PC-9 (cell line): ENCODE data around the gene NCBP2. TPM values are rescaled to one million over a fixed set of nuclear protein-coding genes. Genes with fewer than 3 reads are reported as not detected.

Experiments
- BruUV-seq: library from RNA; stranded (reverse); fragments of 400-500 nt; replicated peaks from 2 replicates; lab custom pipeline; 2021; lab: Mats Ljungman, UMichigan
- CTCF ChIA-PET: fragments of 300-600 bp; sonication (Branson Sonifier 250); formaldehyde crosslinking; loops from one replicate; lab custom pipeline; 2022; ENCODE audit warnings: antibody characterized with exemption; lab: Charles Lee
- POLR2A ChIA-PET: fragments of 300-600 bp; sonication (Branson Sonifier 250); formaldehyde crosslinking; loops from one replicate; lab custom pipeline; 2022; ENCODE audit warnings: antibody characterized with exemption; ENCODE audit not compliant: unreplicated experiment; lab: Charles Lee
- DNase-seq, 2 experiments: peaks; one replicate each; pipeline versions ENCODE4 v3.0.0 to v3.0.0-alpha.2; 2015 to 2022; ENCODE audit warnings: mixed read lengths in 1 of 2
- H2AFZ ChIP-seq: fragments of 200-600 bp; sonication (generic); 2 replicates; pipeline ENCODE4 v1.8.1; 2017; ENCODE audit warnings: antibody characterized with exemption
- H3F3A ChIP-seq: fragments of 200-600 bp; sonication (generic); 2 replicates; pipeline ENCODE4 v1.8.1; 2017; ENCODE audit warnings: antibody characterized with exemption, mild to moderate bottlenecking, low read depth; ENCODE audit not compliant: insufficient read depth
- H3K27ac ChIP-seq: fragments of 200-600 bp; sonication (generic); 2 replicates; pipeline ENCODE4 v1.6.1; 2016; ENCODE audit warnings: mixed run types
- H3K27me3 ChIP-seq: fragments of 200-600 bp; sonication (generic); 2 replicates; pipeline ENCODE4 v1.6.1; 2016; ENCODE audit warnings: low read depth, mixed run types; ENCODE audit not compliant: insufficient read depth
- H3K36me3 ChIP-seq: fragments of 200-600 bp; sonication (generic); 2 replicates; pipeline ENCODE4 v1.6.1; 2016; ENCODE audit warnings: low read depth, mixed run types
- H3K4me1 ChIP-seq: fragments of 200-600 bp; sonication (generic); replicated peaks from 2 replicates; pipeline ENCODE4 v1.6.1; 2016; ENCODE audit warnings: mixed run types; ENCODE audit not compliant: insufficient read depth
- H3K4me2 ChIP-seq: fragments of 200-600 bp; sonication (generic); 2 replicates; pipeline ENCODE4 v1.6.1; 2017; ENCODE audit warnings: mixed run types
- H3K4me3 ChIP-seq: fragments of 200-600 bp; sonication (generic); 2 replicates; pipeline ENCODE4 v1.6.1; 2016; ENCODE audit warnings: mixed run types
- H3K79me2 ChIP-seq: fragments of 200-600 bp; sonication (generic); 2 replicates; pipeline ENCODE4 v1.6.1; 2017; ENCODE audit warnings: low read depth, mixed run types
- H3K9me2 ChIP-seq: fragments of 200-600 bp; sonication (generic); 2 replicates; pipeline ENCODE4 v1.8.1; 2017; ENCODE audit warnings: mild to moderate bottlenecking; ENCODE audit not compliant: insufficient read depth
- H3K9me3 ChIP-seq: fragments of 200-600 bp; sonication (generic); 2 replicates; pipeline ENCODE4 v1.8.1; 2016; ENCODE audit warnings: low read depth; ENCODE audit not compliant: insufficient read depth
- H4K20me1 ChIP-seq: fragments of 200-600 bp; sonication (generic); 2 replicates; pipeline ENCODE4 v1.8.1; 2017; ENCODE audit not compliant: insufficient read depth
- CTCF ChIP-seq: fragments of 200-600 bp; sonication (generic); conservative IDR thresholded peaks from 2 replicates; pipeline ENCODE4 v1.6.1; 2017; ENCODE audit warnings: mixed run types, antibody characterized with exemption, mild to moderate bottlenecking, moderate library complexity
- EZH2 ChIP-seq: fragments of 200-600 bp; sonication (generic); IDR thresholded peaks from 2 replicates; pipeline ENCODE4 v1.8.0; 2017; ENCODE audit warnings: antibody characterized with exemption, low read depth
- intact Hi-C: fragments of 100-400 bp; cut with micrococcal nuclease; formaldehyde crosslinking; loops from one replicate; pipeline ENCODE4 v1.10.0; 2022; ENCODE audit not compliant: unreplicated experiment
- total RNA-seq: library from RNA; stranded (reverse); gene quantifications from 2 replicates; pipeline ENCODE4 v1.2.3, GENCODE V29; 2021

NCBP2 gene
- total RNA-seq, 1 experiment from 2014 or later: 91.8 TPM

- no peaks in the 10 kb centered on the region for H3K27me3 ChIP-seq
- ChIA-PET CTCF (no interaction called here), POLR2A (no interaction called here)
- H3K4me2 ChIP-seq: no peak overlapping the region
- no peak overlapping the region for H2AFZ ChIP-seq
- BruUV-seq: no TSS peak
- intact Hi-C loops: loop anchor here (10.0 kb wide), 3 partner anchors 114 to 424 kb away; no protein-coding TSS in a partner anchor
- no peaks in the 10 kb centered on the region for H4K20me1 ChIP-seq
- H3K4me3 ChIP-seq: no peak overlapping the region
- H3K36me3 ChIP-seq: no peaks in the 10 kb centered on the region
- H3K9me3 ChIP-seq: no peaks in the 10 kb centered on the region
- DNase-seq: no peak
- no peaks in the 10 kb centered on the region for H3K9me2 ChIP-seq
- TF ChIP-seq CTCF (no peak), EZH2 (no peak)
- H3K79me2 ChIP-seq: peaks cover 8% of the 10 kb centered on the region
- no peak overlapping the region for H3K27ac ChIP-seq
- H3F3A ChIP-seq: peaks cover 11% of the 10 kb centered on the region; the same call in 1 of the 2 replicates
- H3K4me1 ChIP-seq: no peaks in the 10 kb centered on the region
Measured at GRCh38 chr3:196949285-196949619, 6.9 kb upstream of the NCBP2 start.

- Histone ChIP-seq H3K79me2 (peaks cover 14% of the 10 kb centered on the region), H3K27ac (no peak overlapping the region), H3K27me3 (no peaks in the 10 kb centered on the region), H3K9me2 (no peaks in the 10 kb centered on the region), H3K4me1 (peaks cover 4% of the 10 kb centered on the region; the same call in 1 of the 2 replicates), H4K20me1 (no peaks in the 10 kb centered on the region), H2AFZ (no peak overlapping the region), H3K9me3 (no peaks in the 10 kb centered on the region), H3K36me3 (no peaks in the 10 kb centered on the region), H3F3A (peaks cover 11% of the 10 kb centered on the region; the same call in 1 of the 2 replicates), H3K4me3 (no peak overlapping the region), H3K4me2 (no peak overlapping the region)
- intact Hi-C loops: loop anchor here (10.0 kb wide), 3 partner anchors 114 to 424 kb away; no protein-coding TSS in a partner anchor
- no TSS peak for BruUV-seq
- CTCF ChIA-PET: no interaction called here
- DNase-seq: no peak
- TF ChIP-seq EZH2 (no peak), CTCF (no peak)
- POLR2A ChIA-PET: interaction anchor here (0.6 kb wide), 1 partner anchor 209 kb away, joined by 7 read pairs; the partner anchor contains the start of gene PAK2
Measured at GRCh38 chr3:196948442-196949284, 6.3 kb upstream of the NCBP2 start.

GRCh38 chr3:196947860-196948441 is 5.6 kb upstream of the NCBP2 start:
- Histone ChIP-seq H3K36me3 (no peaks in the 10 kb centered on the region), H3K9me2 (no peaks in the 10 kb centered on the region), H3K79me2 (peaks cover 21% of the 10 kb centered on the region), H2AFZ (no peak overlapping the region), H3K4me3 (no peak overlapping the region), H3K4me1 (peaks cover 8% of the 10 kb centered on the region; the same call in 1 of the 2 replicates), H3K9me3 (no peaks in the 10 kb centered on the region), H3K27me3 (no peaks in the 10 kb centered on the region), H3K27ac (no peak overlapping the region), H4K20me1 (no peaks in the 10 kb centered on the region), H3K4me2 (no peak overlapping the region), H3F3A (peaks cover 11% of the 10 kb centered on the region; the same call in 1 of the 2 replicates)
- ChIA-PET POLR2A (interaction anchor here (0.6 kb wide), 1 partner anchor 209 kb away, joined by 7 read pairs; the partner anchor contains the start of gene PAK2), CTCF (no interaction called here)
- TF ChIP-seq EZH2 (no peak), CTCF (no peak)
- no TSS peak for BruUV-seq
- no peak for DNase-seq
- intact Hi-C loops: loop anchor here (10.0 kb wide), 3 partner anchors 113 to 423 kb away; no protein-coding TSS in a partner anchor
